HepG2 (cell line): ENCODE data around the gene ARG2. TPM values are rescaled to one million over a fixed set of nuclear protein-coding genes. Genes with fewer than 3 reads are reported as not detected.

ENCODE experiments used
- ATAC-seq: fragments of 200-7000 bp; cut with Tn5 transposase; 3 replicates; pipeline ENCODE4 v1.9.1; 2020; ENCODE audit warnings: mild to moderate bottlenecking, moderate library complexity
- BruUV-seq: library from RNA; stranded (reverse); fragments of 400-500 nt; replicated peaks from 2 replicates; lab custom pipeline; 2021; lab: Mats Ljungman, UMichigan
- CTCF ChIA-PET: fragments of 300-600 bp; formaldehyde crosslinking; extraction: SDS; loops from one replicate; lab custom pipeline; 2021; ENCODE audit warnings: low total read pairs, inconsistent platforms, low intra/inter-chr PET ratio; lab: Yijun Ruan, JAX
- POLR2A ChIA-PET: fragments of 350-600 bp; sonication (Branson Sonifier 250); formaldehyde crosslinking; loops from one replicate; lab custom pipeline; 2020; ENCODE audit warnings: antibody characterized with exemption, inconsistent platforms; lab: Yijun Ruan, JAX
- DNase-seq: peaks from one replicate; pipeline ENCODE4 v3.0.0-alpha.2; 2015; ENCODE audit warnings: low spot score
- FAIRE-seq: peaks from 3 replicates; lab custom pipeline; 2011; peaks lifted over from hg19 to GRCh38; lab: Jason Lieb, UNC
- H2AFZ ChIP-seq: one replicate; pipeline ENCODE4 v1.6.1; 2011; ENCODE audit warnings: low read length, inconsistent platforms
- H3K27ac ChIP-seq: fragments of 300-600 bp; 3 replicates; pipeline ENCODE4 v1.8.0; 2011; ENCODE audit warnings: mixed run types, mild to moderate bottlenecking, mixed read lengths, low read length, inconsistent platforms; ENCODE audit not compliant: insufficient read depth; ENCODE audit errors: extremely low read length
- H3K27me3 ChIP-seq, 2 experiments: fragments of 200-600 bp in 1 of 2; 2 replicates in 1 of 2; 3 replicates in 1 of 2; pipeline versions ENCODE4 v1.6.0 to v1.8.0; 2011; ENCODE audit warnings: low read length in 2 of 2, mild to moderate bottlenecking in 2 of 2, moderate library complexity in 2 of 2, inconsistent platforms in 1 of 2; ENCODE audit not compliant: insufficient read depth in 2 of 2, control insufficient read depth in 1 of 2
- H3K36me3 ChIP-seq, 2 experiments: fragments of 200-600 bp in 1 of 2; replicated peaks in 1 of 2; 2 replicates in 1 of 2; 3 replicates in 1 of 2; pipeline versions ENCODE4 v1.5.1 to v1.8.0; 2011; ENCODE audit warnings: low read length in 2 of 2, inconsistent platforms in 1 of 2; ENCODE audit not compliant: insufficient read depth in 2 of 2, control insufficient read depth in 1 of 2
- H3K4me1 ChIP-seq: 2 replicates; pipeline ENCODE4 v1.5.1; 2012; ENCODE audit warnings: low read length, inconsistent platforms; ENCODE audit not compliant: insufficient read depth
- H3K4me2 ChIP-seq: 2 replicates; pipeline ENCODE4 v1.6.0; 2011; ENCODE audit warnings: low read depth, low read length, inconsistent platforms
- H3K4me3 ChIP-seq, 3 experiments: fragments of 200-600 bp in 1 of 3; sonication (generic), shearing (Covaris generic) in 1 of 3; replicated peaks in 1 of 3; 2 replicates each; pipeline ENCODE4 v1.5.1; 2011 to 2016; ENCODE audit warnings: low read length in 3 of 3, inconsistent platforms in 2 of 3, low read depth in 2 of 3, mild to moderate bottlenecking in 2 of 3, control low read depth in 1 of 3, mixed read lengths in 1 of 3; ENCODE audit not compliant: insufficient read depth in 1 of 3
- H3K79me2 ChIP-seq: one replicate; pipeline ENCODE4 v1.6.1; 2011; ENCODE audit warnings: low read length, inconsistent platforms; ENCODE audit not compliant: insufficient read depth
- H3K9ac ChIP-seq: 2 replicates; pipeline ENCODE4 v1.6.0; 2011; ENCODE audit warnings: mild to moderate bottlenecking, low read depth, low read length, inconsistent platforms; ENCODE audit not compliant: insufficient read depth
- H3K9me3 ChIP-seq: 2 replicates; pipeline ENCODE4 v1.5.1; 2012; ENCODE audit warnings: mild to moderate bottlenecking, low read length
- H4K20me1 ChIP-seq: 2 replicates; pipeline ENCODE4 v1.6.0; 2011; ENCODE audit warnings: inconsistent platforms, mild to moderate bottlenecking, low read length, moderate library complexity; ENCODE audit not compliant: insufficient read depth
- CCAR2 ChIP-seq: fragments of 200-400 bp; formaldehyde crosslinking; optimal IDR thresholded peaks from 2 replicates; pipeline ENCODE3; 2018; ENCODE audit warnings: low read depth, mild to moderate bottlenecking, low read length, moderate library complexity
- CENPX ChIP-seq: sonication (generic); formaldehyde crosslinking; IDR thresholded peaks from 2 replicates; pipeline ENCODE4 v1.9.0; 2021; ENCODE audit warnings: mild to moderate bottlenecking, missing genetic modification reagents, moderate library complexity
- FOXP4 ChIP-seq: sonication (generic); formaldehyde crosslinking; IDR thresholded peaks from 2 replicates; pipeline ENCODE4 v1.4.0; 2020; ENCODE audit warnings: missing genetic modification reagents
- GPN1 ChIP-seq: sonication (generic); formaldehyde crosslinking; IDR thresholded peaks from 2 replicates; pipeline ENCODE4 v1.5.1; 2020; ENCODE audit warnings: missing genetic modification reagents, borderline replicate concordance
- HCFC1 ChIP-seq: fragments of 150-350 bp; IDR thresholded peaks from 2 replicates; pipeline ENCODE4 v1.6.1; 2014; ENCODE audit warnings: low read depth, low read length
- NPAS2 ChIP-seq: sonication (generic); formaldehyde crosslinking; IDR thresholded peaks from 2 replicates; pipeline ENCODE4 v1.8.0; 2022; ENCODE audit warnings: mild to moderate bottlenecking, missing genetic modification reagents, borderline replicate concordance
- SIN3B ChIP-seq: fragments of 150-350 bp; IDR thresholded peaks from 2 replicates; pipeline ENCODE4 v1.6.1; 2014; ENCODE audit warnings: low read length
- SMAD1 ChIP-seq: sonication (generic); formaldehyde crosslinking; IDR thresholded peaks from 2 replicates; pipeline ENCODE4 v1.4.0; 2020; ENCODE audit warnings: missing genetic modification reagents, low read depth, mild to moderate bottlenecking, borderline replicate concordance
- TCF12 ChIP-seq, 2 experiments: fragments of 450-650 bp in 1 of 2; sonication (generic) in 1 of 2; formaldehyde crosslinking in 1 of 2; IDR thresholded peaks; 2 replicates each; pipeline versions ENCODE4 v1.6.1 to v1.8.0; 2017 to 2022; ENCODE audit warnings: antibody characterized with exemption in 1 of 2, mild to moderate bottlenecking in 1 of 2, missing genetic modification reagents in 1 of 2, moderate library complexity in 1 of 2
- TEAD3 ChIP-seq: optimal IDR thresholded peaks from 2 replicates; pipeline ENCODE3; 2016; ENCODE audit warnings: borderline replicate concordance
- U2AF1 ChIP-seq: fragments of 200-400 bp; formaldehyde crosslinking; optimal IDR thresholded peaks from 2 replicates; pipeline ENCODE3; 2017; ENCODE audit warnings: mild to moderate bottlenecking, low read depth, low read length
- ZFX ChIP-seq: sonication (generic); formaldehyde crosslinking; IDR thresholded peaks from 2 replicates; pipeline ENCODE4 v1.4.0; 2020; ENCODE audit warnings: mild to moderate bottlenecking, low read depth, missing genetic modification reagents, moderate library complexity
- ZNF614 ChIP-seq: IDR thresholded peaks from 2 replicates; pipeline ENCODE4 v1.6.1; 2018; ENCODE audit warnings: missing biosample characterization, missing genetic modification reagents, inconsistent platforms, borderline replicate concordance
- ZNF672 ChIP-seq: sonication (generic); formaldehyde crosslinking; IDR thresholded peaks from 2 replicates; pipeline ENCODE4 v1.8.1; 2022; ENCODE audit warnings: missing genetic modification reagents
- ZNF7 ChIP-seq: IDR thresholded peaks from 2 replicates; pipeline ENCODE4 v1.6.1; 2016; ENCODE audit warnings: missing biosample characterization, missing genetic modification reagents
- WGBS: methylation state at CpG from one replicate; pipeline ENCODE4 v1.1.6; 2017; ENCODE audit warnings: low lambda C conversion rate; 5-methylcytosine and 5-hydroxymethylcytosine counted together
- in situ Hi-C: cut with HindIII; loops from 2 replicates; pipeline ENCODE4 v1.10.0; 2017; ENCODE audit warnings: low pct_unique_long_range_greater_than_20kb; ENCODE audit not compliant: extremely low pct_ligation_motif_present
- intact Hi-C: fragments of 100-400 bp; cut with micrococcal nuclease; formaldehyde crosslinking; loops from one replicate; pipeline ENCODE4 v1.10.0; 2022; ENCODE audit not compliant: unreplicated experiment
- polyA plus RNA-seq, 8 experiments: library from polyadenylated mRNA; depleted of rRNA in 3 of 8; stranded (reverse) in 7 of 8; unstranded in 1 of 8; fragments of >200 nt; fragmentation: Illumina TruSeq in 4 of 8; extraction: Trizol in 4 of 8; gene quantifications; 2 replicates each; pipeline versions ENCODE4 v1.2.1 to v1.2.3, GENCODE V29; 2011 to 2016; ENCODE audit warnings: low read depth in 4 of 8, missing spikeins in 1 of 8, mixed read lengths in 1 of 8; ENCODE audit not compliant: insufficient read depth in 1 of 8
- total RNA-seq, 5 experiments: library from RNA; depleted of rRNA; stranded (reverse); fragments of >200 nt; fragmentation: Illumina TruSeq; extraction: Trizol; gene quantifications; 2 replicates each; pipeline ENCODE4 v1.2.3, GENCODE V29; 2016; ENCODE audit warnings: low read depth in 1 of 5

Gene ARG2
- total and polyA plus RNA-seq, 2 of the 13 experiments (the other 11 are each of a cell fraction or from before 2014, with no cell fraction given): 37.5 to 73.6 TPM

GRCh38 chr14:67641902-67642749 is 22.4 kb downstream of the ARG2 start:
- in situ Hi-C loops (no loop called here), intact Hi-C loops (no loop called here)
- no peaks in the 10 kb centered on the region for H3K79me2 ChIP-seq
- 98% methylated on average over 5 of the region's 5 CpGs for WGBS
- no TSS peak for BruUV-seq
- TF ChIP-seq ZNF7 (CRISPR knock-in tag) (no peak), HCFC1 (no peak), FOXP4 (CRISPR knock-in tag) (no peak), SIN3B (no peak), ZFX (CRISPR knock-in tag) (no peak), GPN1 (no peak), NPAS2 (no peak), SMAD1 (CRISPR knock-in tag) (no peak), TEAD3 (CRISPR knock-in tag) (no peak), CCAR2 (no peak), CENPX (CRISPR knock-in tag) (no peak), U2AF1 (no peak), TCF12 (IDR thresholded peaks at IDR 0.05) (no peak), TCF12 (CRISPR knock-in tag; IDR thresholded peaks at IDR 0.05) (no peak), ZNF614 (no peak), ZNF672 (CRISPR knock-in tag) (no peak)
- no peaks in the 10 kb centered on the region for H3K27me3 ChIP-seq
- H3K9ac ChIP-seq: no peak overlapping the region
- ATAC-seq (no peak), DNase-seq (no peak), FAIRE-seq (no peak)
- ChIA-PET CTCF (no interaction called here), POLR2A (no interaction called here)
- peaks cover 16 to 30% of the 10 kb centered on the region in 2 experiments for H3K36me3 ChIP-seq
- H3K9me3 ChIP-seq: no peaks in the 10 kb centered on the region
- no peak overlapping the region for H3K4me2 ChIP-seq
- no peak overlapping the region for H3K27ac ChIP-seq
- no peak overlapping the region for H3K4me3 ChIP-seq
- H2AFZ ChIP-seq: no peak overlapping the region
- H3K4me1 ChIP-seq: no peaks in the 10 kb centered on the region
- no peaks in the 10 kb centered on the region for H4K20me1 ChIP-seq
